HEK293T (cell line): ENCODE measurements around the gene KDM6A.

ENCODE experiments used
- ARNT ChIP-seq: fragments of 450-650 bp; IDR thresholded peaks from 2 replicates; pipeline ENCODE4 v1.6.1; 2017; ENCODE audit warnings: mild to moderate bottlenecking
- BHLHE40 ChIP-seq: fragments of 450-650 bp; IDR thresholded peaks from 2 replicates; pipeline ENCODE4 v1.6.1; 2016; ENCODE audit warnings: mild to moderate bottlenecking, moderate library complexity, borderline replicate concordance
- CTBP1 ChIP-seq: fragments of 450-650 bp; IDR thresholded peaks from 2 replicates; pipeline ENCODE4 v1.6.1; 2016; ENCODE audit warnings: borderline replicate concordance
- ELF4 ChIP-seq: fragments of 450-650 bp; IDR thresholded peaks from 2 replicates; pipeline ENCODE4 v1.6.1; 2017; ENCODE audit warnings: antibody characterized with exemption
- FOXA1 ChIP-seq: fragments of 450-650 bp; IDR thresholded peaks from 2 replicates; pipeline ENCODE4 v1.6.1; 2016; ENCODE audit warnings: mild to moderate bottlenecking
- FOXK2 ChIP-seq: fragments of 450-650 bp; IDR thresholded peaks from 2 replicates; pipeline ENCODE4 v1.6.1; 2016; ENCODE audit warnings: mild to moderate bottlenecking
- FOXM1 ChIP-seq: fragments of 450-650 bp; IDR thresholded peaks from 2 replicates; pipeline ENCODE4 v1.6.1; 2017; ENCODE audit warnings: mild to moderate bottlenecking, borderline replicate concordance
- HDGF ChIP-seq: fragments of 450-650 bp; IDR thresholded peaks from 2 replicates; pipeline ENCODE4 v1.6.1; 2017; ENCODE audit warnings: antibody characterized with exemption, borderline replicate concordance
- NFRKB ChIP-seq: fragments of 450-650 bp; IDR thresholded peaks from 2 replicates; pipeline ENCODE4 v1.6.1; 2016; ENCODE audit warnings: mild to moderate bottlenecking, moderate library complexity
- SP1 ChIP-seq: fragments of 450-650 bp; IDR thresholded peaks from 2 replicates; pipeline ENCODE4 v1.6.1; 2017
- SUZ12 ChIP-seq: fragments of 450-650 bp; IDR thresholded peaks from 2 replicates; pipeline ENCODE4 v1.6.1; 2016; ENCODE audit warnings: mild to moderate bottlenecking
- TARDBP ChIP-seq: fragments of 450-650 bp; IDR thresholded peaks from 2 replicates; pipeline ENCODE4 v1.6.1; 2016
- TF ChIP-seq, protein P1 (sequence below): fragments of 450-650 bp; IDR thresholded peaks from 2 replicates; pipeline ENCODE4 v1.6.1; 2016

DNA sequence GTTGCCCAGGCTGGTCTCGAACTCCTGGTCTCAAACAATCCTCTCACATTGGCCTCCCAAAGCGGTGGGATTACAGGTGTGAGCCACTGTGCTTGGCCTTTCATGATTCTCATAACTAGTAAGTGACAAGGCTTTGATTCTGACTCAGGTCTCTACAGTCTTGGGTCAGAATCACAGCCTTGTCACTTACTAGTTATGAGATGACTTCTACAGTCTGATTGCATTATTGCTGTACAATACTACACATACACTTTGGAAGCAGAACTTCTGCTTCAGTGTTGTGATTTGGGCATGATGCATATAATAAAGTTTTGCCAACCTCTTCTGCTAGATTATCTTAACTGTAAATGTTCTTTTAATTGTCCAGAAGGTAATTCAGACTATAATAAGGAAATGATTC lies 123.3 kb downstream of the KDM6A start:
- TF ChIP-seq FOXA1 (no peak), SUZ12 (no peak), BHLHE40 (no peak), ELF4 (no peak), SP1 (no peak), FOXK2 (no peak), TARDBP (no peak), NFRKB (no peak), ARNT (no peak), CTBP1 (no peak), FOXM1 (no peak), HDGF (no peak)
- TF ChIP-seq, protein P1, sequence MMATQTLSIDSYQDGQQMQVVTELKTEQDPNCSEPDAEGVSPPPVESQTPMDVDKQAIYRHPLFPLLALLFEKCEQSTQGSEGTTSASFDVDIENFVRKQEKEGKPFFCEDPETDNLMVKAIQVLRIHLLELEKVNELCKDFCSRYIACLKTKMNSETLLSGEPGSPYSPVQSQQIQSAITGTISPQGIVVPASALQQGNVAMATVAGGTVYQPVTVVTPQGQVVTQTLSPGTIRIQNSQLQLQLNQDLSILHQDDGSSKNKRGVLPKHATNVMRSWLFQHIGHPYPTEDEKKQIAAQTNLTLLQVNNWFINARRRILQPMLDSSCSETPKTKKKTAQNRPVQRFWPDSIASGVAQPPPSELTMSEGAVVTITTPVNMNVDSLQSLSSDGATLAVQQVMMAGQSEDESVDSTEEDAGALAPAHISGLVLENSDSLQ: no peak
